Measurements from ENCODE around the gene EFCAB11.
"Not testable (repeated sequence)": the region's sequence is repeated elsewhere in the genome, so short reads cannot be mapped to it uniquely, and the experiment has no call there.

EFCAB11 gene

DNA sequence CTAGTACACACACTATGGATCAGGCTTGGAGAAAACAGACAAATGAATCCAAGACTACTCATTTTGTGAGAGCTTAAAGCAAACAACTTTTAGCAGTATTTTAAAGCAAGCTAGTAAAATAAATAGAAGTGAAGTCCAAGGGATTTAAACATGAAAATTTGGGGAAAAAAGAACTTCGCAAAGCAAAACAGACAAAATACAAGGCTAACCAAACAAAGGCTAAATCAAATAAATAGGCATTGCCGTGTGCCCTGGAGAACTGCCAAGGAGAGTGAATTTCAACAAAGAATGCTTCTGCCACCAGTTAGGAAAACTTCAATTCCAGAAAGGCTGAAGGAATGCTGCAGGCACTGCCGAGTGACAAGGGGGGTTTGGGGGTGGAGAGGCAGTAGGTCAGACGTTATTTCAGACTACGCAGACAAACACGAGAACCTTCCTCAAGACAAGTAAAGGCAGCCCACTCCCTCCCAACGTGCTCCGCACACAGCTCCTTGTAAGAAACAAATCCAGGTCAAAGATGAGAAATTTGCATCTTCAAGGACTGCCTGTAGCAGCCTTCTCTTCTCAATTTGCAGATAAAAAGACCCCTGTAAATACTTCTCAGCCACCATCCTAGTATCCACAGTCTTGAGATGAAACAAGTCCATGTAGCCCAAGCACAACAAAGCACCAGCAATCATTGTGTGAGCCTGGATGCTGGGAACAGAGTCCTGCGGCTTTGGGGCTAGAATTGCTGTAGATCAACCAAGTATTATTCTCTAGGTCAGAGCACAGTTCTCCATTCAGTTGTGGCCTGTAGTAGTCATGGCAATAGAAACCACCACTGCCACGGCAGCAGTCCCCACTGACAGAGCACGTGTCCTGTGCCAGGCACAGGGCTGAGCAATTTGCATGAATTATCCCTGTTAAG is 43.3 kb downstream of the EFCAB11 start:
- peak; percentile 57 for DNase-seq (ENCODE audit: low read depth, low spot score)

DNA sequence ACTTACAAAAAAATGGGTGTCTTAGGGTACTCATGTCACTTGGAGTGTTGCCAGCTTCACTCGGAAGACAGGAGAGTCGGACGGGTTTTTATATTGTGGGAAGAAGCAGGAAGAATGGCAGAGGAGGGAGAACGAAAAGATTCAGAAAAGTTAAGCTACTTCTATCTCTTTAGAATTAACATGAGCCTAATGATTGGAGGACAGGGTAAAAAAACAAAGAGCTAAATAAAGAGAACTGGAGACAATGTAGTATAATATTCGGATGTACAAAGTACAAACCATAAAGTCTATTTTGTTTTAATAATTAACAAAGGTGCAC is 43.9 kb downstream of the EFCAB11 start:
- DNase-seq (ENCODE audit: low read depth, low spot score) = no peak

DNA sequence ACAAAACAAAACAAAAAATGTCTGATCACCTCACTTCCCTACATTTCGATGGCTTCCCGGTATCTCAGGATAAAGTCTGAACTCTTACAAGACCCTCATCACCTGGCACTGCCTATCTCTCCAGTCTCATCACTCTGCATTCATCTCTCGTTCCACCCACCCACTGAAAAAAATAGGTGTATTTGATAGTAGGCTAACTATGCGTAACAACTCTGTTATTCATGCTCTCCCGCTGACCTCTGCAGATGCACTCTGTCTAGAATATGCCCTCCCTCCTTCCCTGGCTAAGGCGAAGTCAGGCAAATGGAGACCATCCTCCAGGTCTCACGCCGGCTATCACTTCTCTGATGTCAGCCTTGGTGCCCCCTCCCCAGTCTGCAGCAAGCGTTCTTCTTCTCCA is 44.9 kb downstream of the EFCAB11 start:
- no peak for DNase-seq (ENCODE audit: low read depth, low spot score)

DNA sequence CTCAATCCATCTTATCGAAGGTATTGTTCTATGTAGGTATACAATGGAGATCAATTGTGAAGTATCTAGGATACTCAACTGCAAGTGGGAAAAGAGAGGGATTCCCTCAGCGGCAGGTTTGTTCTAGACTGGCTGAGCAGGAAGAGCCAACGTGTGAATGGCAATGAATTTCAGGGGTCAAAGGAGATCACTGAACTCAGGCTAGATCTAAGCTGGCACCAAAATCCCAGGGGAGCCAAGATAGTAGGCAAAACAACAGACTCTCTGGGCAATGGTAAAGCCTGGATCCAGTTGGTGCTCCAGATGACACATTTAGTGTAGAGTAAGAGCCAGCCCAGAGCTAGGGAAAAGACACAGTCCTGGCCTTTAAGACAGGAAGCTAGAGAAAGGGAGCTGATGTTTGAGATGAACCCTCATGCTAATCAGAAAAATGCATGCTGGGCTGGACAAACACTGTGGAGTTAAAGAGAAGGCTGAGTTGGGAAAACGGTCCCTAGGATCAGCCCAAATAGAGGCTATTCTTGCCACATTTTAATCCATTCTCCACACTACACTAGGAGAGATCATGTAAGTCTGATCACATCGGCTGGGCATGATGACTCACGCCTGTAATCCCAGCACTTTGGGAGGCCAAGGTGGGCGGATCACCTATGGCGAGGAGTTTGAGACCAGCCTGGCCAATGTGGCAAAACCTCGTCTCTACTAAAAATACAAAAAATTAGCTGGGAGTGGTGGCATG is 45.6 kb downstream of the EFCAB11 start:
- no peak for DNase-seq (ENCODE audit: low read depth, low spot score)

DNA sequence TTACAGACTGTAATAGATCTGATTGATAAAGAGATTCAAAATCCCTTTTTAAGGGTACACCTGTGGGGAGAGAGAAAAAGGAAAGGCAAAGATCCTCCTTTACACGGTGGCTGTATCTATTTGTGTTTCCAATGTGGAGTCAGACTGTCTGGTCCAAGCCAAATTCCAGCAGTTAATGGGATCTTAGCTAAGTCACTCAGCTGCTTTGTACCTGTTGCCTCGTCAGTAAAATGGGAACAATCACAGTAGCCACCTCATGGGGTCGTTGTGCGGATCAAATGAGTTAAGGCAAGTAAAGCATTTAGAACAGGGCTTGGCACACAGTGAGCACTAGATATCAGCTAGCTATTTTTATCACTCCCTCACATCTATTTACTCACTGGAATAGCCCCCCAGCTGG is 46.9 kb downstream of the EFCAB11 start:
- no peak for DNase-seq (ENCODE audit: low read depth, low spot score)

DNA sequence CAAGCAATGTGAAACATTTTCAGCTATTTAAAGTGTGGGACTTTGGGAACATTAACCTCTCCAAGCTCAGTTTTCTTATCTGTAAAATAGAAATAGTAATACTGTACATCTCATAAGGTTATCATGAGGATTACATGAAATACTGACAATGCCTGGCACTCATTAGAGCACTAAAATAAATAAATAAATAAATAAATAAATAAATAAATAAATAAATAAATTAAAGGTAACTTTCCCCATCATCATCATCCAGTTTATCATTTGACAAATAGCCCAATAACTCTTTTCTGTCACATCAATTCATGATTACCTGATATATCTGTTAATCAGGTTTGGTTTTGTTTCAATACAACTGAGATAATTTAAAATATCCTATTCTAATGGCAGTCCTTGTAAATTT is 48.5 kb downstream of the EFCAB11 start:
- DNase-seq (ENCODE audit: low read depth, low spot score) = no peak

DNA sequence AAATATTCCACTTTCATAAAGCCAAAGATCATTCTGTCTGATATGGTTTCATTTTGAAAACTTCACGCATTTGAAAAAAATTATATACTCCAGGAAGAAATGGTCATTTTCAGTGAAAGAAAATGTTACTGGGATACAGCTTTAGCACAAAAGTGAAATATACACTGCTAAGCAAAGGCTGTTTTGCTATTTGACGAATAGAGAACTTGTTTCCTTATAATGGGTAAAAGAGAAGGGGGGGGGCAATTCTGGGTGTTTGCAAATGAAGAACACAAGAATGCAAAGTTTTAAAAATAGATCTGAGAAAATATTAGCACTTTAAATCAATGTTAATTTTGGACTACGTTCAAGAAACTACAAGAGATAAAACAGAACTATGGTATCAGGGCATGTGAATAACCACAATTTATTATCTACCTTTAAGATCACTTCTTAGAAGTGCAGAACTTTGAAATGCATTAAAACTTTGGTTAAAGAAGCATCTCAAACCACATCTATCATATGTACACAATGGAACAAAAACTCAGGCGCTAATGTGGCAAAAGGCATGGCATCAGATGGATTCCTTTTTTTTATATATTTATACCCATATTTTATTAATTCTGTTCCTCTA is 51.1 kb downstream of the EFCAB11 start:
- DNase-seq (ENCODE audit: low read depth, low spot score) = no peak

DNA sequence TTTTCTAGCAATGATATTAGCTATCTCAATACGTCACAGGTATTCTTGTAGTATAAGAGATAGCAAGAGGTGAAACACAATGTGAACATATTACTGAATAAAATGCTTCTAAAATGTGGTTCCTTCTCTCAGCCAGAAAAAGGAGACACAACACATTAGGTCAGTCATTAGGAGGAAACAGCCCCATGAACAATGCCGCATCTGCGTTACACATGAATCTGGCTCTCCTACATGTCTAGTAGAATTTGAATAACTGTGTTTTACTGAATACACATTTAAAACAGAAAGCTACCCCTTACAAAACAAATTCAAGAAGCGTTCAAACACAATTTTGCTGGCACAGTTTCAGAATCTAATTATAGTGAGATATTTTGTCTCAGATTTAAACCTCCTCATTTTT is 51.6 kb downstream of the EFCAB11 start:
- DNase-seq (ENCODE audit: low read depth, low spot score) = no peak

DNA sequence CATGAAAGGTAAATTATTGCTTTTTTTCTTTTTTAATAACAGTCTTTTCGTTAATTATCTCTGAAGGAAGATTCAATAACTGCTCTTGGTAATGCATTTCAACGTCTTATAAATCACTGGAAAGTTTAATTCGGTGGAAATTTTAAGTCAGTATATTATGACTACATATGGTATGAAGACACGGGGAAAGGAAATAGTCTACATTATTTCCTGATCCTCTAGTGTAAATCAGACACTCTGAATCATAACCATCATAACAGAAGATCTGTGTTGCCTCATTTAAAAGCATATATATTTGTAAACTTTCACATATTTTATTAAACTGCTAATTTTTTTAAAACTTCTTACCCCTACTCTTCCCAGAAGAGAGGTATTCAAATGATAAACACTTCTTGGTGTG is 53.7 kb downstream of the EFCAB11 start:
- DNase-seq (ENCODE audit: low read depth, low spot score) = no peak

DNA sequence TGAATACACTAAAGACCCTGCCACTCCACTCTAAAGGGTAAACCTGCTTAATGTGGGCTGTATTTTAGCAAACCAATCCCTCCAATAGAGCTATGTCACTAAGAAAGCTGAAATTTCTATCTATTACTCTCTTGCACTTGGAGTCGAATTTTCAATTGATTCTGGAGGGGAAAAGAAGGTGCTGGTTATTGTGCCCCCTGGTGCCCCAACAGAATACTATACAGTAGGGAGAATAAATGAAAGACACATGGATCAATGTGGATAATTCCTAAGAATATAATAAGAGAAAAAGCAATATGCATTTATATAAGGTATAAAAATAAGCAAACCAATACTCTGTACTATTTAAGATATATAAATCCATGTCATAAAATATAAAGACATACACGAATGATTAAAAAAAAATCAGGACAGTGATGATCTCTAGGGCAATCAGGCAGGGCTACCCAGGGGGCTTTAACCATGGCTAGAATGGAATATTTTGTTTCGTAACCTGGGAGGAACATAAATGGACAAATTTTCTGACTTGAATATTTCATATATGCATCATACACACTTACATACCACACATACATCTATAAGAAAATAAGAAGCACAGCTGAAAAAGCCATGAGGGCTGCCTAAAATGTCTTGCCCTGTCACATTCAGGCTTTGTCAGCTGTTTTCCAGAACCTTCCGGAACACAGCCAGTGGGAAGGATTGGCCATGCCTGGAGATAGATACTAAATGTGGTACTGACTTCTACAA is 54.4 kb downstream of the EFCAB11 start:
- no peak for DNase-seq (ENCODE audit: low read depth, low spot score)

DNA sequence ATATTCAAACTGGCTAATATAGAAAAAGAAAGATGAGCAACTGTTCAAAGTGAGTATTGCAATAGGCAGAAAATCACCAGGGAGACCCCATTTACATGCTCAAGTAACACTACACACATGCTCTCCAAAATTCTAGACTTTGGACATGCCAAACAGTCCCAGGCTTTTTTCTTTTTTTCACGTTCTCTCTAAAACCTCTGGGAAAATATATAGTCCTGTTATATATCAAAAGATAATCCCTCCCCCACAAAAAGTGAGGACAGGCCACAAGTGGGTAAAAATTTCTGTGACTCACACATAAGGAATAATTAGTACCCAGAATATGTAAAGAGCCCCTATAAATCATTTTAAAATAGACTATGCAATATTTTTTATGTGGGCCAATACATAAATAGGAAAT is 55.2 kb downstream of the EFCAB11 start:
- no peak for DNase-seq (ENCODE audit: low read depth, low spot score)

DNA sequence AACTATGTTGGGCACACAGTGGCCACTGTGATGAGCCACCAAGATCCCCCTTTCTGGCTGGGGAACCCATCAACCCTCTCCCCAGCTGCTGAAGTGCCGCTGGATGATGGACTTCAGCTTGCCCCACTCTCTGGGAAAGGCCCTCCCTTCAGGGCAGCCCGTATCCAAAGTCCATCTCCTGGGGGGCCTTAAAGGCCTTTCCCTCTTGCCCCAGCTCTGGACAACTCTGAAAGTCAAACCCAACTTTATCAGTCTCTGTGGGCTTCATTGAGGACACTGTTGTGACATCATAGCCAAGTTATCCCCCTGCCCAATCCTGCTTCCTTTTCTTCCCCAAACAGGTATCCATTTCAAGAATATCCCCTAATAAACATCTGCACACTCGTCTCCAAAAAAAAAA is 61.1 kb downstream of the EFCAB11 start:
- not testable (repeated sequence) for DNase-seq (ENCODE audit: low read depth, low spot score)

DNA sequence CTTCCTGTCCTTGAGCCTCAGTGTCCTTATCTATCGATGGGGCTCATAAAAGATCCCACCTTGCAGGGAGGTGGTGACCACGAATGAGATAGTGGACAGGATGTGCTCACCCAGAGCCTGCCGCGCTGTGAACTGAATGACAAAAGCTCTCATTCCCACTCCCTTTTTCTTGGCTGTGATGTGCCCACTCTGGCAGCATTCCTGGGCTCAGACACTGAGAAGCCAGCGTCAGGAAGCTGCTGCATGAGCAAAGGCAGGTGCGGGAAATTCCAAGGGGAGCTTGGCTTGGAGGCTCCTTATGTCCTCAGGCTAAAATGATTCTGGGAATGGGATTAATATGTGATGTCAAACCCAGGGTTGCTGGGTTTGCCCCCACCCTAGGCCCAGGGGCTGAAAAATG is 61.6 kb downstream of the EFCAB11 start:
- DNase-seq (ENCODE audit: low read depth, low spot score) = no peak

DNA sequence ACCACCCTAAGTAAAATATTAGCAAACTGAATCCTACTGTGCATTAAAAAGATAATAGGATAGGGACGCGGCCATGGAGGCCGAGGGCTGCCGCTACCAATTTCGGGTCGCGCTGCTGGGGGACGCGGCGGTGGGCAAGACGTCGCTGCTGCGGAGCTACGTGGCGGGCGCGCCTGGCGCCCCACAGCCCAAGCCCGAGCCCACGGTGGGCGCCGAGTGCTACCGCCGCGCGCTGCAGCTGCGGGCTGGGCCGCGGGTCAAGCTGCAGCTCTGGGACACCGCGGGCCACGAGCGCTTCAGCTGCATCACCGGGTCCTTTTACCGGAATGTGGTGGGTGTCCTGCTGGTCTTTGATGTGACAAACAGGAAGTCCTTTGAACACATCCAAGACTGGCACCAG is 62.8 kb downstream of the EFCAB11 start:
- DNase-seq (ENCODE audit: low read depth, low spot score) = not testable (repeated sequence)

DNA sequence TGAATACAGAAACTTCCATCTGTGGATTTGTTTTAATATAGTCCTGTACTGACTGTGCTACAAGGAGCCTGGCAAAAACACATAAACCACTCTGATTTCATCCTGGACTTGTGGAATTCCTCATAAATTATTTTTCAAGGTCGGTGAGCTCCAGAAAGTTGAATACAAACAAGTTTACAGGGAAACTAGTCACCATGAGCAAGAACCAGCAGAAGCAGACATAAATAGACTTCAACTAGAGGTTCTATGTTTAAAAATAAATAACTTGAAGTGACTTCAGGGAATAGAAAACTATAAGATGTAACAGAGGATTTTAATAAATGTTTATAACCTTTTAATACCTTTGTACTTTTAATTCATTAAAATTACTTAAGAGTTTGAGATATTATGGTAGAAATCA is 63.5 kb downstream of the EFCAB11 start:
- DNase-seq (ENCODE audit: low read depth, low spot score) = no peak

DNA sequence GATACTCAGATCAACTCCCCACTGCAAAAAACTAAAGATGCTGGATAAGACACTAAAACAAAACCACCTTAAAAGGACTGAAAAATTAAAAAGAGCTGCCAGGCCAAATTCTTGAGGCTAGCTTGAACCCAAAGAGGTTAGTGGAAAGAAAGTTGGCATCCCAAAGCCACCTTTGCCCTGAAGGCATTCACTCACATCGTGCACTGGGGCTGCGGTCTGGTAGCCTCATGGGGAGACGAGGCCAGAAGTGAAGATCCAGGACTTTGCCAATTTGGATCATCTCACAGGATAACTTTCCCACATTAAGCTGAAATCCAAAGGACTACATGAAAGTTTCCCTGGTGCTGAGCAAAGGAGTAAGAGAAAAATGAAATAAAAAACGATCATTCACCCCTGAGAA is 63.9 kb downstream of the EFCAB11 start:
- DNase-seq (ENCODE audit: low read depth, low spot score) = no peak

DNA sequence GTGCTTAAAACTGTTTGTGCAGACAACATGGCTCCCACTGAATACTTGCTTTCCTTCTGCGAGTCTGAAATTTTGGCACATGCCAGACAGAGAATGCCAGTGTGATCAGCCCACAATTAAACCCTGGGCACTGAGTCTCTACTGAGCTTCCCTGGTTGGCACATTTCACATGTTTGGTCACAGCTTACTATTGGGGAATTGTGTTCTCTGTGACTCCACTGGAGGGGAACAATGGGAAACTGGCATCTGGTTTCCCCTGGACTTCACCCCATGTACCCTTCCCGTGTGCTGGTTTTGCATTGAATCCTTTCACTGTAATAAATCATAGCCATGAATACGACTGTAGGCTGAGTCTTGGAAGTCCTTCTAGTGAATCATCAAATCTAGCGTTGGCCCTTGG is 64.9 kb downstream of the EFCAB11 start:
- DNase-seq (ENCODE audit: low read depth, low spot score) = no peak

DNA sequence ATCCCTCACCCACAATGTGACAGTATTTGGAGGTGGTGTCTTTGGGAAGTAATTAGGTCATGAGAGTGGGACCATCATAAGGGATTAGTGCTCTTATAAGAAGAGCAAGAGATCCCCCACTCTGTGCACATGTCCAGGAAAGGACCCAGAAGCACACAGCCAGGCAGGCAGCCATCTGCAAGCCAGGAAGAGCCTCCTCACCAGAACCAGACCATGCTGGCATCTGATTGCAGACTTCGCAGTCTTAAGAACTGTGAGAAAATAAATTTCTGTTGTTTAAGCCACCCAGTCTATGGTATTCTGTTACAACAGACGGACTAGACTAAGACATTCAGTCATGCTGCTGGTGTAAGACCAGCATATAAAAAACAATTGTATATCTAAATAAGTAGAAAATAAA is 69.8 kb downstream of the EFCAB11 start:
- no peak for DNase-seq (ENCODE audit: low read depth, low spot score)

DNA sequence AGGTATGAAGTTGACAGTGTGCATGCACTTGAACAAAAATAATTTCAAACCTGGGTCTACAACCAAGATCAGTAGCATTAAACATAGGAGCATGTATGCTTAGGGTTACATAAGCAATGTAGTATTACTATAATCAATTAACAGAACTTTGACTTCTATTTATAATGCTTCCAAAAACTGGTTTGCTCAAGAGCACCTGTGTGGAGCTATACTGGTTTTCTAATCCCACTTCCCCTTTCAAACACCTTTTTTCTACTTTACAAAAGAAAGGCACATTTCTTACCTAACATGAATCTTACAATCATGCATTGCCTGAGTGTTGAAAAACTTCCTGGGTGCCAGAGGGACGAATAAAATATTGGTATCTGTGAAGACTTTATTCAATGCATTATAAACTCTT is 72.7 kb downstream of the EFCAB11 start:
- DNase-seq (ENCODE audit: low read depth, low spot score) = no peak

DNA sequence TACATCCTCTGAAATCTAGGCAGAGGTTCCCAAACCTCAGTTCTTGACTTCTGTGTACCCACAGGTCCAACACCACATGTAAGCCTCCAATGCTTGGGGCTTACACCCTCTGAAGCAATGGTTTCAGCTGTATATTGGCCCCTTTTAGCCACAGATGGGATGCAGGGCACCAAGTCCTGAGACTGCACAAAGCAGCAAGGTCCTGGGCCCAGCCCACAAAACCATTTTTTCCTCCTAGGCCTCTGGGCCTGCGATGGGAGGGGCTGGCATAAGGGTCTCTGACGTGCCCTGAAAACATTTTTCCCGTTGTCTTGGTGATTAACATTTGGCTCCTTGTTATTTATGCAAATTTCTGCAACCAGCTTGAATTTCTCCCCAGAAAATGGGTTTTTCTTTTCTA is 80.4 kb downstream of the EFCAB11 start:
- not testable (repeated sequence) for DNase-seq (ENCODE audit: low read depth, low spot score)

DNA sequence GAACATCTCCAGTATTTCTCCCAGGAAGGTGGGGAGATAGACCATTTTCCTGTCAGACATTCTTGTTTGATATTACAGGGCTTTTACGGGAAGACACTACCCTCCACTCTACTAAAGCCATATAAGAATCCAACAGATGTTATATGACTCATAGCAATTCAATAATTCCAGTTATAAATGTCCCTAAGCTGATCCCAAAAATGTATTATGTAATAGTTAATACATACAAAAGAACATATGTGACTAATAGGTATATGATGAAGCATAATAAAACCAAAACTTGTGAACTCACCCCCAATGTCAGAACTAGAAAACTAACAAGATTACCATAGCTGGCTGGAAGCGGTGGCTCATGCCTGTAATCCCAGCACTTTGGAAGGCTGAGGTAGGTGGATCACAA is 84.2 kb downstream of the EFCAB11 start:
- DNase-seq (ENCODE audit: low read depth, low spot score) = no peak

DNA sequence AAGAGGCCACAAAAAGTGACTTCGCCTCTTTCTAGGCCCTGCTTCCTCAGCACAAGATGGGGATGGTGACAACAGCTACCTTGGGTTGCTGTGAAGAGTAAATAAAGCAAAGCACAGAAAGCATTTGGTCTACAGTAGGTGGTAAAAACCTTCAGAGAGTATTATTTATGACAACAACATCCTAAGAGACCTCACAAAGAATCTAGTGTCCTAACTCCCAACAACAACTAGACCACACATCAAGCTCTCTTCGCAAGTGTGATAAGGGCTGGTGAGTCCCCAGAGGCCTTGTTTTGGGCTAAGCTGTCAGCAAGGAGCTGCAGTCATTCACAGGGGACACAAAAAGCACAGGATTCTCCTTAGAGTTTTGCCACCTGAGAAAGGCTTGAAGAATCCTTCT is 84.9 kb downstream of the EFCAB11 start:
- no peak for DNase-seq (ENCODE audit: low read depth, low spot score)
